Neural cell (in vitro differentiated cells): ENCODE measurements around the gene MCL1.

Source experiments
- RAD21 ChIP-seq: fragments of 450-650 bp; conservative IDR thresholded peaks from 2 replicates; pipeline ENCODE4 v1.6.1; 2014; ENCODE audit warnings: antibody characterized with exemption, mild to moderate bottlenecking, moderate library complexity
- REST ChIP-seq: IDR thresholded peaks from 2 replicates; pipeline ENCODE4 v1.6.1; 2012; ENCODE audit warnings: borderline replicate concordance

- TF ChIP-seq RAD21: no peak
- TF ChIP-seq REST: no peak
These were observed 23.2 kb downstream of the MCL1 start for GRCh38 chr1:150555971-150556865.
